Smooth muscle cell (in vitro differentiated cells): ENCODE data around the gene DAZL. TPM values are rescaled to one million over a fixed set of nuclear protein-coding genes. Genes with fewer than 3 reads are reported as not detected.

Experiments
- DNase-seq: peaks from one replicate; lab custom pipeline; 2025; ENCODE audit not compliant: unreplicated experiment; lab: John Stamatoyannopoulos, UW
- H2AFZ ChIP-seq: fragments of 200-600 bp; sonication (generic); 2 replicates; pipeline ENCODE4 v1.6.0; 2016; ENCODE audit warnings: antibody characterized with exemption, low read depth, mild to moderate bottlenecking
- H3F3A ChIP-seq: fragments of 200-600 bp; sonication (generic); 2 replicates; pipeline ENCODE4 v1.6.0; 2017; ENCODE audit warnings: antibody characterized with exemption, low read depth
- H3K27ac ChIP-seq: fragments of 200-600 bp; sonication (generic); 2 replicates; pipeline ENCODE4 v1.5.1; 2016; ENCODE audit warnings: low read depth, mild to moderate bottlenecking
- H3K27me3 ChIP-seq: fragments of 200-600 bp; sonication (generic); 2 replicates; pipeline ENCODE4 v1.6.1; 2016; ENCODE audit warnings: low read depth, mild to moderate bottlenecking
- H3K36me3 ChIP-seq: fragments of 200-600 bp; sonication (generic); 2 replicates; pipeline ENCODE4 v1.5.1; 2016; ENCODE audit warnings: low read depth
- H3K4me1 ChIP-seq: fragments of 200-600 bp; sonication (generic); 2 replicates; pipeline ENCODE4 v1.5.1; 2016; ENCODE audit warnings: low read depth
- H3K4me2 ChIP-seq: fragments of 200-600 bp; sonication (generic); 2 replicates; pipeline ENCODE4 v1.6.0; 2016; ENCODE audit warnings: mild to moderate bottlenecking
- H3K4me3 ChIP-seq: fragments of 200-600 bp; sonication (generic); 2 replicates; pipeline ENCODE4 v1.5.1; 2016; ENCODE audit warnings: mild to moderate bottlenecking
- H3K79me2 ChIP-seq: fragments of 200-600 bp; sonication (generic); 2 replicates; pipeline ENCODE4 v1.6.0; 2016; ENCODE audit warnings: low read depth, mild to moderate bottlenecking
- H3K9ac ChIP-seq: fragments of 200-600 bp; sonication (generic); 2 replicates; pipeline ENCODE4 v1.6.0; 2016; ENCODE audit warnings: low read depth
- H3K9me3 ChIP-seq: fragments of 200-600 bp; sonication (generic); replicated peaks from 2 replicates; pipeline ENCODE4 v1.5.1; 2016; ENCODE audit warnings: low read depth
- H4K20me1 ChIP-seq: fragments of 200-600 bp; sonication (generic); 2 replicates; pipeline ENCODE4 v1.6.0; 2016; ENCODE audit warnings: low read depth
- WGBS: methylation state at CpG from one replicate; pipeline ENCODE4 v1.1.7; 2016; ENCODE audit warnings: low lambda C conversion rate; 5-methylcytosine and 5-hydroxymethylcytosine counted together
- polyA plus RNA-seq: library from polyadenylated mRNA; unstranded; fragments of >200 nt; fragmentation: Nextera tagmentation; extraction: Ambion mirVana; gene quantifications from 2 replicates; pipeline ENCODE4 v1.2.1, GENCODE V29; 2016
- total RNA-seq: library from RNA; depleted of rRNA; stranded (reverse); fragments of >200 nt; gene quantifications from 2 replicates; pipeline ENCODE4 v1.2.3, GENCODE V29; 2014
- TF ChIP-seq, protein P1 (sequence below): fragments of 200-600 bp; sonication (generic); IDR thresholded peaks from 2 replicates; pipeline ENCODE4 v1.5.1; 2017; ENCODE audit warnings: borderline replicate concordance, mild to moderate bottlenecking, antibody characterized with exemption; ENCODE audit not compliant: insufficient read depth, poor library complexity, severe bottlenecking

Gene DAZL
- total and polyA plus RNA-seq, 2 experiments from 2014 or later = not detected

DNA sequence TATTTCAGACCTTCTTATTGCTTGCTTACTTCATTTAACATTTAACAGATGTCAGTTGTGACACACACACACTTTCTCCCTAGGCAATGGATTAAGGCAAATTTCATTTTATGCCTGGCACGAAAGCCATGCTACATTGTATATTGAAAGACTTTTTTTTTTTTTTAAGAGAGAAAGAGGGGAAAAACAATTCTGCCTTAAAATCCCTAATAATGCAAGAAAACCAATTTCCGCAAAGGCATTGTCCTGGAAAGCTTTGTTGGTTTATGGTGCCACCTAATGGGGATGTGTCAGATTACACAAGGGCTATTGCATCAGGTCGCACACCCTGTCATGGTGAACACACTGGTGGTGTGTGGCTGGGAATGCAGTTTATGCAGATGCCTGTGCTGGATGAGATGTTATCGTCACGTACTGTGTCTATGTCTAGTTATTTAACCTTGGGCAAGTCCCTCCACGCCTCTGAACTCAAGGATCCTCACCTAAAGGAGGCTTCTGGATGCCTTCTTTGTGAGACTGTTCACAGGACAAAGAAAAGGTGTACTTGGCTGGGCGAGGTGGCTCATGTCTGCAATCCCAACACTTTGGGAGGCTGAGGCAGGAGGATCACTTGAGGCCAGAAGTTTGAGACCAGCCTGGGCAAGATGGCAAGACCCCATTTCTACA is 54.4 kb downstream of the DAZL start:
- Histone ChIP-seq H3K4me2 (peak overlapping the region; percentile 79), H3K4me3 (peak overlapping the region; percentile 39)
- 13% methylated on average over 7 of the region's 7 CpGs for WGBS

DNA sequence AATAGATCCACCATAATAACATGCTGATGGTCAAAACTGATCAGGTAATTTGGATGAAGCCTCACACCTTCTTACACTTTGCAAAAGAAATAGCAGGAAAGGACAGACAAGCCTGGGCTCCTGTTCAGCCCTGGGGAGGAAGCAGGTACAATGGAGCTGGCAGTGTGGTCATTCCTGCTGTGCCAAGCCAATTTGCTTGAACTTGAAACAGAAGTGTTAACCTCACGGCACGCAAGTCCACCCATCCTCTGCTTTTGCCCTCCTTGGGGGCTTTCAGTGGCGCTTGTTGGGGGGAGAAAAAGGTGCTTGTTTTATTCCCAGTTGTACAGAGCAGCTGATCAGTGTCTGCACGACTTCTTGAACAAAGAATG is 54.9 kb downstream of the DAZL start:
- Histone ChIP-seq H3K4me3 (peak overlapping the region; percentile 39), H3K27me3 (no peaks in the 10 kb centered on the region), H3K4me1 (no peaks in the 10 kb centered on the region), H3K4me2 (peak overlapping the region; percentile 79), H3K9me3 (no peaks in the 10 kb centered on the region), H4K20me1 (no peaks in the 10 kb centered on the region), H3K79me2 (no peaks in the 10 kb centered on the region), H3K36me3 (no peaks in the 10 kb centered on the region), H3K27ac (no peak overlapping the region), H3K9ac (no peak overlapping the region), H2AFZ (peak overlapping the region; percentile 42), H3F3A (no peaks in the 10 kb centered on the region)
- TF ChIP-seq, protein P1, sequence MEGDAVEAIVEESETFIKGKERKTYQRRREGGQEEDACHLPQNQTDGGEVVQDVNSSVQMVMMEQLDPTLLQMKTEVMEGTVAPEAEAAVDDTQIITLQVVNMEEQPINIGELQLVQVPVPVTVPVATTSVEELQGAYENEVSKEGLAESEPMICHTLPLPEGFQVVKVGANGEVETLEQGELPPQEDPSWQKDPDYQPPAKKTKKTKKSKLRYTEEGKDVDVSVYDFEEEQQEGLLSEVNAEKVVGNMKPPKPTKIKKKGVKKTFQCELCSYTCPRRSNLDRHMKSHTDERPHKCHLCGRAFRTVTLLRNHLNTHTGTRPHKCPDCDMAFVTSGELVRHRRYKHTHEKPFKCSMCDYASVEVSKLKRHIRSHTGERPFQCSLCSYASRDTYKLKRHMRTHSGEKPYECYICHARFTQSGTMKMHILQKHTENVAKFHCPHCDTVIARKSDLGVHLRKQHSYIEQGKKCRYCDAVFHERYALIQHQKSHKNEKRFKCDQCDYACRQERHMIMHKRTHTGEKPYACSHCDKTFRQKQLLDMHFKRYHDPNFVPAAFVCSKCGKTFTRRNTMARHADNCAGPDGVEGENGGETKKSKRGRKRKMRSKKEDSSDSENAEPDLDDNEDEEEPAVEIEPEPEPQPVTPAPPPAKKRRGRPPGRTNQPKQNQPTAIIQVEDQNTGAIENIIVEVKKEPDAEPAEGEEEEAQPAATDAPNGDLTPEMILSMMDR = no peak
- DNase-seq = no peak
- 38% methylated on average over 4 of the region's 4 CpGs for WGBS

More for the DNA sequence above, 54.4 kb downstream of the DAZL start:
- Histone ChIP-seq H3K4me1 (no peaks in the 10 kb centered on the region), H2AFZ (peak overlapping the region; percentile 89), H3K36me3 (no peaks in the 10 kb centered on the region), H3K9me3 (no peaks in the 10 kb centered on the region), H3K79me2 (no peaks in the 10 kb centered on the region), H3K9ac (peak overlapping the region; percentile 31), H3K27me3 (no peaks in the 10 kb centered on the region), H4K20me1 (no peaks in the 10 kb centered on the region), H3F3A (no peaks in the 10 kb centered on the region), H3K27ac (peak overlapping the region; percentile 44)
- TF ChIP-seq, protein P1 = peak; percentile 94
- peak; percentile 11 for DNase-seq

DNA sequence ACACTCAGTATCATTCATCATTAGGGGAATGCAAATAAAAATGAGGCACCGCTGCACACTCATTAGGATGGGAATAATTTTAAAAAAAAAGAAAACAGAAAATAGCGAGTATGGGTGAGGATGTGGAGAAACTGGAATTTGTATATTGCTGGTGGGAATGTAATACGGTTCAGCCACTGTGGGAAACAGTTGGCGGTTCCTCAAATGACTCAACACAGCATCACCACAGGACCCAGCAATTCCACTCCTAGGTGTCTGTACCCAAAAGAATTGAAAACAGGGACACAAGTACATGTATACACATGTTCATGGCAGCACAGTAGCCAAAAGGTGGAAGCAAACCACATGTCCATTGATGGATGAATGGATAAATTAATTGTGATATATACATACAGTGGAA is 56.5 kb downstream of the DAZL start:
- Histone ChIP-seq H3K4me2 (no peak overlapping the region), H3K4me3 (no peak overlapping the region), H3K9ac (no peak overlapping the region), H3F3A (no peaks in the 10 kb centered on the region), H3K4me1 (no peaks in the 10 kb centered on the region), H3K36me3 (no peaks in the 10 kb centered on the region), H3K27ac (no peak overlapping the region), H3K79me2 (no peaks in the 10 kb centered on the region), H3K27me3 (no peaks in the 10 kb centered on the region), H3K9me3 (no peaks in the 10 kb centered on the region), H2AFZ (no peak overlapping the region), H4K20me1 (no peaks in the 10 kb centered on the region)
- DNase-seq = no peak
- TF ChIP-seq, protein P1 = no peak
- WGBS = 62% methylated on average over 4 of the region's 4 CpGs

DNA sequence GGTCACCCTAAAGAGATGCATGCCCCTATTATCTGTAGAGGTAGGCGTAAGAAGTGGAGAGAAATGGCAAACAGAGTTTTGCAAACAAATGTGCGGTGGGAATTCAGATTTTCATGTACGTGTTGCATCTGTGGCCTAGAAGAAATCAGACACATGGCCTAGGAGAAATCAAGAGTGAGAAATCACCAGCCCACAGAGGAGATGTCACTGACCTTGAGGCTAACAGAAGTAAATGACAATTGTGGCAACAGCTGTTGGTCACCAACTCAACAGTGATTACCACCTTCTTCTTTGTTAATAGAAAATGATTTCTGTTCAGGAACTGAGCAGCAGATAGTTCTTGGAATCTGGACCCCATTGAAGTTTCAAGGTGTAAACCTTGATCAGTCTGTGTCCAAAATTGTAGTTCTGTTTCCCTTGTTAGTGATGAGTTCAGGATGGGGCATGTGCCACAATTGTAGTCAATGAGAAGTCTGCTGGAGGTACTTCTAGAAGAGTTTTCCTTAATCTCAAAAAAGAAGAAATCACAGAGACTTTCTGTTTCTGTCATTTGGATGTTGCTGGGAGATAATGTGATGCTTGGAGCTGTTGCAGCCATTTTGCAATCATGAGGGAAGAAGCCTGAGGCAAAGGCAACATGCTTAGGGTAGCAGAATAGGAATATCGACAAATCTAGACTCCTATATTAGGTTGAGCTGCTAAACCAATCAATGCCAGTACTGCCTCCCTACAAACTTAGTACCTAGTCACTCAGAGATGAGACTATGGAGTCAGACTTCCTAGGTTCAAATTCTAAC is 57.5 kb downstream of the DAZL start:
- Histone ChIP-seq H3K4me1 (no peaks in the 10 kb centered on the region), H3K4me3 (no peak overlapping the region), H3K27me3 (no peaks in the 10 kb centered on the region), H3K36me3 (no peaks in the 10 kb centered on the region), H4K20me1 (no peaks in the 10 kb centered on the region), H3K9me3 (no peaks in the 10 kb centered on the region), H3K4me2 (no peak overlapping the region), H3K9ac (no peak overlapping the region), H3K79me2 (no peaks in the 10 kb centered on the region), H3K27ac (no peak overlapping the region), H3F3A (no peaks in the 10 kb centered on the region), H2AFZ (no peak overlapping the region)
- WGBS = 98% methylated on average over 4 of the region's 4 CpGs
- TF ChIP-seq, protein P1 = no peak
- DNase-seq = no peak
